GM12878 (cell line): ENCODE measurements around the gene CTIF. TPM values are rescaled to one million over a fixed set of nuclear protein-coding genes. Genes with fewer than 3 reads are reported as not detected.

Experiments used
- ATAC-seq: fragments of 200-7000 bp; cut with Tn5 transposase; 3 replicates; pipeline ENCODE4 v1.9.1; 2020; ENCODE audit warnings: mild to moderate bottlenecking, moderate library complexity
- BruUV-seq: library from RNA; stranded (reverse); fragments of 400-500 nt; replicated peaks from 2 replicates; lab custom pipeline; 2021; lab: Mats Ljungman, UMichigan
- CTCF ChIA-PET: fragments of 300-600 bp; sonication (Branson Sonifier 250); formaldehyde crosslinking; extraction: SDS; loops from one replicate; lab custom pipeline; 2021; ENCODE audit warnings: inconsistent platforms; lab: Yijun Ruan, JAX
- POLR2A ChIA-PET: fragments of 350-600 bp; formaldehyde crosslinking; extraction: SDS; loops from one replicate; lab custom pipeline; 2021; ENCODE audit warnings: inconsistent platforms; lab: Charles Lee
- RAD21 ChIA-PET: fragments of 300-600 bp; sonication (Branson Sonifier 250); formaldehyde crosslinking; loops from one replicate; lab custom pipeline; 2023; ENCODE audit warnings: antibody characterized with exemption; ENCODE audit not compliant: unreplicated experiment; lab: Charles Lee
- SMC1A ChIA-PET: fragments of 300-600 bp; sonication (Branson Sonifier 250); formaldehyde crosslinking; loops from one replicate; lab custom pipeline; 2023; ENCODE audit not compliant: unreplicated experiment, uncharacterized antibody; lab: Charles Lee
- DNase-seq: peaks from one replicate; pipeline ENCODE4 v3.0.0-alpha.2; 2011; ENCODE audit warnings: low read depth, low spot score
- FAIRE-seq: peaks from 3 replicates; lab custom pipeline; 2011; peaks lifted over from hg19 to GRCh38; lab: Jason Lieb, UNC
- H2AFZ ChIP-seq: 2 replicates; pipeline ENCODE4 v1.6.0; 2011; ENCODE audit warnings: low read depth, low read length, control low read depth; ENCODE audit not compliant: control insufficient read depth
- H3K27ac ChIP-seq: 2 replicates; pipeline ENCODE4 v1.5.1; 2011; ENCODE audit warnings: control low read depth; ENCODE audit not compliant: control insufficient read depth, insufficient read depth
- H3K27me3 ChIP-seq, 2 experiments: replicated peaks in 1 of 2; 2 replicates each; pipeline versions ENCODE4 v1.6.0 to v1.6.1; 2011; ENCODE audit warnings: low read length in 1 of 2; ENCODE audit not compliant: control insufficient read depth in 2 of 2, insufficient read depth in 2 of 2
- H3K36me3 ChIP-seq, 2 experiments: 2 replicates each; pipeline ENCODE4 v1.5.1; 2011; ENCODE audit warnings: low read length in 1 of 2; ENCODE audit not compliant: control insufficient read depth in 2 of 2, insufficient read depth in 2 of 2
- H3K4me1 ChIP-seq: 2 replicates; pipeline ENCODE4 v1.6.1; 2011; ENCODE audit warnings: mild to moderate bottlenecking, low read length, moderate library complexity, mixed read lengths; ENCODE audit not compliant: control insufficient read depth, insufficient read depth
- H3K4me2 ChIP-seq: 2 replicates; pipeline ENCODE4 v1.6.0; 2011; ENCODE audit warnings: control low read depth; ENCODE audit not compliant: control insufficient read depth, insufficient read depth
- H3K4me3 ChIP-seq: fragments of 200-600 bp; sonication (generic); 2 replicates; pipeline ENCODE4 v1.5.1; 2016
- H3K79me2 ChIP-seq: 2 replicates; pipeline ENCODE4 v1.6.0; 2011; ENCODE audit warnings: low read length; ENCODE audit not compliant: control insufficient read depth, insufficient read depth
- H3K9ac ChIP-seq: 2 replicates; pipeline ENCODE4 v1.8.0; 2011; ENCODE audit warnings: low read length, control low read depth, mixed read lengths; ENCODE audit not compliant: control insufficient read depth, insufficient read depth
- H3K9me3 ChIP-seq: replicated peaks from 3 replicates; pipeline ENCODE4 v1.5.1; 2011; ENCODE audit warnings: mild to moderate bottlenecking, low read length; ENCODE audit not compliant: control insufficient read depth, insufficient read depth
- H4K20me1 ChIP-seq: 2 replicates; pipeline ENCODE4 v1.6.0; 2011; ENCODE audit not compliant: control insufficient read depth, insufficient read depth
- CBFB ChIP-seq: IDR thresholded peaks from 2 replicates; pipeline ENCODE4 v1.6.1; 2016; ENCODE audit warnings: antibody characterized with exemption, low read depth
- ETV6 ChIP-seq, 2 experiments: fragments of 450-650 bp in 1 of 2; IDR thresholded peaks in 1 of 2; conservative IDR thresholded peaks in 1 of 2; 2 replicates each; pipeline ENCODE4 v1.6.1; 2014; ENCODE audit warnings: antibody characterized with exemption in 1 of 2, borderline replicate concordance in 1 of 2, low read depth in 1 of 2, mild to moderate bottlenecking in 1 of 2, moderate library complexity in 1 of 2
- NR2C2 ChIP-seq: IDR thresholded peaks from 2 replicates; pipeline ENCODE4 v1.6.1; 2011; ENCODE audit warnings: borderline replicate concordance, low read depth; ENCODE audit not compliant: control insufficient read depth, insufficient read length
- REST ChIP-seq: IDR thresholded peaks from 2 replicates; pipeline ENCODE4 v1.6.1; 2012; ENCODE audit warnings: mild to moderate bottlenecking, low read depth, low read length
- SP1 ChIP-seq: IDR thresholded peaks from one replicate; pipeline ENCODE4 v1.6.1; 2011; ENCODE audit warnings: low read depth, low read length
- ZBTB11 ChIP-seq: fragments of 450-650 bp; formaldehyde crosslinking; IDR thresholded peaks from 2 replicates; pipeline ENCODE4 v1.5.0; 2022; ENCODE audit warnings: mild to moderate bottlenecking, missing genetic modification characterization
- WGBS: methylation state at CpG from one replicate; pipeline ENCODE4 v1.1.6; 2016; ENCODE audit warnings: low lambda C conversion rate; ENCODE audit not compliant: insufficient replicate concordance, insufficient coverage; ENCODE audit errors: missing lambda C conversion rate; 5-methylcytosine and 5-hydroxymethylcytosine counted together
- in situ Hi-C: fragments of 300-500 bp; cut with MboI; formaldehyde crosslinking; loops from 9 replicates; pipeline ENCODE4 v1.14.3; 2018; ENCODE audit warnings: mixed read lengths
- intact Hi-C: fragments of 100-400 bp; cut with micrococcal nuclease; formaldehyde crosslinking; loops from one replicate; pipeline ENCODE4 v1.14.2; 2022; ENCODE audit not compliant: unreplicated experiment
- polyA plus RNA-seq, 11 experiments: library from polyadenylated mRNA; depleted of rRNA in 4 of 11; unstranded in 6 of 11; stranded (reverse) in 5 of 11; fragments of >200 nt; fragmentation: Nextera tagmentation in 4 of 11; fragmentation: Illumina TruSeq in 1 of 11; extraction: Ambion mirVana in 4 of 11; extraction: Trizol in 1 of 11; gene quantifications; 1 replicate in 1 of 11; 2 replicates in 10 of 11; pipeline versions ENCODE4 v1.2.1 to v1.2.3, GENCODE V29; 2011 to 2016; ENCODE audit warnings: inconsistent platforms in 2 of 11, missing spikeins in 2 of 11, low read depth in 1 of 11
- total RNA-seq, 4 experiments: library from RNA; depleted of rRNA in 3 of 4; stranded (reverse); fragments of >200 nt in 3 of 4; fragmentation: Illumina TruSeq in 1 of 4; extraction: Trizol in 1 of 4; gene quantifications; 2 replicates each; pipeline versions ENCODE4 v1.2.1 to v1.2.3, GENCODE V29; 2013 to 2021
- TF ChIP-seq, protein P1 (sequence below): IDR thresholded peaks from 2 replicates; pipeline ENCODE4 v1.6.1; 2012; ENCODE audit warnings: improper control_type of control experiment, low read depth, low read length; ENCODE audit not compliant: insufficient replicate concordance

Gene CTIF
- total and polyA plus RNA-seq, 10 of the 15 experiments (the other 5 are each of a cell fraction or from before 2014, with no cell fraction given): 0.06 to 11.6 (median 2.5) TPM

DNA sequence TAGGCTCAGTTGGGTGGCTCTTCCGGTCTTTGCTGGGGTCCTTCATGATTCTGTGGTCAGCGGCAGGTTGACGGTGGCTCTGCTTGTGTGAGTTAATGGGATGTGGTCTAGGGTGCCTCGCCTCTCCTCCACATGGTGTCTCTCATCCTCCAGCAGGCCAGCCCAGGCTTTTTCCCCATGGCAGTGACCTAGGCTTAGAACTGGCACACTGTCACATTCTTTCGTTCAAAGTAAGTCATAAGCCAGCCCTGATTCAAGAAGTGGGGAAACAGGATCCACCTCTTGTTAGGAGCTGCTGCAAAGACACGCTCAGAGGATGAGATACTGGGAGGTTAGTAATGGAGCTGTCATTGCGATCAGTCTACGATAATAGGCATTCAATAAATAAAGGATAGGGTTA is 46.0 kb upstream of the CTIF start (continued):
- TF ChIP-seq, protein P1, sequence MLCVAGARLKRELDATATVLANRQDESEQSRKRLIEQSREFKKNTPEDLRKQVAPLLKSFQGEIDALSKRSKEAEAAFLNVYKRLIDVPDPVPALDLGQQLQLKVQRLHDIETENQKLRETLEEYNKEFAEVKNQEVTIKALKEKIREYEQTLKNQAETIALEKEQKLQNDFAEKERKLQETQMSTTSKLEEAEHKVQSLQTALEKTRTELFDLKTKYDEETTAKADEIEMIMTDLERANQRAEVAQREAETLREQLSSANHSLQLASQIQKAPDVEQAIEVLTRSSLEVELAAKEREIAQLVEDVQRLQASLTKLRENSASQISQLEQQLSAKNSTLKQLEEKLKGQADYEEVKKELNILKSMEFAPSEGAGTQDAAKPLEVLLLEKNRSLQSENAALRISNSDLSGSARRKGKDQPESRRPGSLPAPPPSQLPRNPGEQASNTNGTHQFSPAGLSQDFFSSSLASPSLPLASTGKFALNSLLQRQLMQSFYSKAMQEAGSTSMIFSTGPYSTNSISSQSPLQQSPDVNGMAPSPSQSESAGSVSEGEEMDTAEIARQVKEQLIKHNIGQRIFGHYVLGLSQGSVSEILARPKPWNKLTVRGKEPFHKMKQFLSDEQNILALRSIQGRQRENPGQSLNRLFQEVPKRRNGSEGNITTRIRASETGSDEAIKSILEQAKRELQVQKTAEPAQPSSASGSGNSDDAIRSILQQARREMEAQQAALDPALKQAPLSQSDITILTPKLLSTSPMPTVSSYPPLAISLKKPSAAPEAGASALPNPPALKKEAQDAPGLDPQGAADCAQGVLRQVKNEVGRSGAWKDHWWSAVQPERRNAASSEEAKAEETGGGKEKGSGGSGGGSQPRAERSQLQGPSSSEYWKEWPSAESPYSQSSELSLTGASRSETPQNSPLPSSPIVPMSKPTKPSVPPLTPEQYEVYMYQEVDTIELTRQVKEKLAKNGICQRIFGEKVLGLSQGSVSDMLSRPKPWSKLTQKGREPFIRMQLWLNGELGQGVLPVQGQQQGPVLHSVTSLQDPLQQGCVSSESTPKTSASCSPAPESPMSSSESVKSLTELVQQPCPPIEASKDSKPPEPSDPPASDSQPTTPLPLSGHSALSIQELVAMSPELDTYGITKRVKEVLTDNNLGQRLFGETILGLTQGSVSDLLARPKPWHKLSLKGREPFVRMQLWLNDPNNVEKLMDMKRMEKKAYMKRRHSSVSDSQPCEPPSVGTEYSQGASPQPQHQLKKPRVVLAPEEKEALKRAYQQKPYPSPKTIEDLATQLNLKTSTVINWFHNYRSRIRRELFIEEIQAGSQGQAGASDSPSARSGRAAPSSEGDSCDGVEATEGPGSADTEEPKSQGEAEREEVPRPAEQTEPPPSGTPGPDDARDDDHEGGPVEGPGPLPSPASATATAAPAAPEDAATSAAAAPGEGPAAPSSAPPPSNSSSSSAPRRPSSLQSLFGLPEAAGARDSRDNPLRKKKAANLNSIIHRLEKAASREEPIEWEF: no peak

- ChIA-PET POLR2A (no interaction called here), SMC1A (no interaction called here), CTCF (interaction anchor here (0.9 kb wide), 1 partner anchor 18 kb away, joined by 3 read pairs; no protein-coding TSS in a partner anchor), RAD21 (no interaction called here)
- FAIRE-seq (no peak), DNase-seq (no peak), ATAC-seq (no peak)
- Histone ChIP-seq H3K4me3 (no peak overlapping the region), H4K20me1 (no peaks in the 10 kb centered on the region), H3K9ac (no peak overlapping the region), H3K27me3 (no peaks in the 10 kb centered on the region), H3K36me3 (no peaks in the 10 kb centered on the region), H3K79me2 (no peaks in the 10 kb centered on the region), H3K4me1 (no peaks in the 10 kb centered on the region), H2AFZ (no peak overlapping the region), H3K9me3 (no peaks in the 10 kb centered on the region; the same call in 2 of the 3 replicates), H3K27ac (no peak overlapping the region), H3K4me2 (no peak overlapping the region)
- BruUV-seq: no TSS peak
- in situ Hi-C loops (no loop called here), intact Hi-C loops (no loop called here)
- WGBS: 21% methylated on average over 2 of the region's 2 CpGs
- TF ChIP-seq SP1: no peak
- TF ChIP-seq NR2C2: no peak
- no peak for TF ChIP-seq ETV6 (conservative IDR thresholded peaks at IDR 0.05 in 1 of 2, IDR thresholded peaks at IDR 0.05 in 1 of 2; ENCODE audit: borderline replicate concordance in 1 of 2, low read depth in 1 of 2)
- TF ChIP-seq ZBTB11: no peak
- TF ChIP-seq REST: no peak
- no peak for TF ChIP-seq CBFB
Measured at GRCh38 chr18:48493434-48494230, 45.2 kb upstream of the CTIF start.
